GM18505 (cell line): ENCODE measurements around the gene MLF2.
"Not testable (repeated sequence)": the region's sequence is repeated elsewhere in the genome, so short reads cannot be mapped to it uniquely, and the experiment has no call there.

Experiments
- ATAC-seq: cut with Tn5 transposase; IDR thresholded peaks from one replicate; pipeline ENCODE4 v1.9.1; 2021; ENCODE audit not compliant: unreplicated experiment
- POLR2A ChIP-seq: IDR thresholded peaks from 4 replicates; pipeline ENCODE4 v1.6.1; 2011; ENCODE audit warnings: borderline replicate concordance; ENCODE audit not compliant: insufficient read depth, insufficient read length; ENCODE audit errors: extremely low read depth

Gene MLF2

DNA sequence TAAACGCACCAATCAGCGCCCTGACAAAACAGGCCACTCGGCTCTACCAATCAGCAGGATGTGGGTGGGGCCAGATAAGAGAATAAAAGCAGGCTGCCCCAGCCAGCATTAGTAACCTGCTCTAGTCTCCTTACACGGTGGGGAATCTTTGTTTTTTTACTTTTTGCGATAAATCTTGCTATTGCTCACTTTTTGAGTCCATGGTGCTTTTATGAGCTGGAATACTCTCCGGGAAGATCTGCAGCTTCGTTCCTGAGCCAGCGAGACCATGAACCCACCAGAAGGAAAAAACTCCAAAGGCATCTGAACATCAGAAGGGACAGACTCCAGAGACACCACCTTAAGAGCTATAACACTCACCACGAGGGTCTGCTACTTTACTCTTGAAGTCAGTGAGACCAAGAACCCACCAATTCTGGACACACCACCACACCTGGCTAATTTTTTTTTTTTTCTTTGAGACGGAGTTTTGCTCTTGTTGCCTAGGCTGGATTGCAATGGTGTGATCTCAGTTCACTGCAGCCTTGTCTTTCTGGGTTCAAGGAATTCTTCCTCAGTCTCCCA lies 36.0 kb downstream of the MLF2 start:
- ATAC-seq = no peak
- no peak for TF ChIP-seq POLR2A

DNA sequence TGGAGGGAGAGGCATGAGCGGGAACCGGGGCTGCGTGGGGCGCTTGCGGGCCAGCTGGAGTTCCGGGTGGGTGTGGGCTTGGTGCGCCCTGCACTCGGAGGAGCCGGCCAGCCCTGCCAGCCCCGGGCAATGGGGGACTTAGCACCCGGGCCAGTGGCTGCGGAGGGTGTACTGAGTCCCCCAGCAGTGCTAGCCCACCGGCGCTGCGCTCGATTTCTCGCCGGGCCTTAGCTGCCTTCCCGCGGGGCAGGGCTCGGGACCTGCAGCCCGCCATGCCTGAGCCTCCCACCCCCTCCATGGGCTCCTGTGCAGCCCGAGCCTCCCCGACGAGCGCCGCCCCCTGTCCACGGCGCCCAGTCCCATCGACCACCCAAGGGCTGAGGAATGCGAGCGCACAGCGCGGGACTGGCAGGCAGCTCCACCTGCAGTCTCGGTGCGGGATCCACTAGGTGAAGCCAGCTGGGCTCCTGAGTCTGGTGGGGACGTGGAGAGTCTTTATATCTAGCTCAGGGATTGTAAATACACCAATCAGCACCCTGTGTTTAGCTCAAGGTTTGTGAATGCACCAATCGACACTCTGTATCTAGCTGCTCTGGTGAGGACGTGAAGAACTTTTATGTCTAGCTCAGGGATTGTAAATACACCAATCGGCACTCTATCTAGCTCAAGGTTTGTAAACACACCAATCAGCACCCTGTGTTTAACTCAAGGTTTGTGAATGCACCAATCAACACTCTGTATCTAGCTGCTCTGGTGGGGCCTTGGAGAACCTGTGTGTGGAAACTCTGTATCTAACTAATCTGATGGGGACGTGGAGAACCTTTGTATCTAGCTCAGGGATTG lies 36.7 kb downstream of the MLF2 start:
- not testable (repeated sequence) for ATAC-seq

DNA sequence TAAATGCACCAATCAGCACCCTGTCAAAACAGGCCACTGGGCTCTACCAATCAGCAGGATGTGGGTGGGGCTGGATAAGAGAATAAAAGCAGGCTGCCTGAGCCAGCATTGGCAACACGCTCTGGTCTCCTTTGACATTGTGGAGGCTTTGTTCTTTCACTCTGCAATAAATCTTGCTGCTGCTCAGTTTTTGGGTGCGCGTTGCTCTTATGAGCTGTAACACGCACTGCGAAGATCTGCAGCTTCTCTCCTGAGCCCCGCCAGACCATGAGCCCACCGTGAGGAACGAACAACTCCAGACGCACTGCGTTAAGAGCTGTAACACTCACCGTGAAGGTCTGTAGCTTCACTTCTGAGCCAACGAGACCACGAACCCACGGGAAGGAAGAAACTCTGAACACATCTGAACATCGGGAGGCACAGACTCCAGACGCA lies 44.0 kb downstream of the MLF2 start:
- no peak for TF ChIP-seq POLR2A
- no peak for ATAC-seq

DNA sequence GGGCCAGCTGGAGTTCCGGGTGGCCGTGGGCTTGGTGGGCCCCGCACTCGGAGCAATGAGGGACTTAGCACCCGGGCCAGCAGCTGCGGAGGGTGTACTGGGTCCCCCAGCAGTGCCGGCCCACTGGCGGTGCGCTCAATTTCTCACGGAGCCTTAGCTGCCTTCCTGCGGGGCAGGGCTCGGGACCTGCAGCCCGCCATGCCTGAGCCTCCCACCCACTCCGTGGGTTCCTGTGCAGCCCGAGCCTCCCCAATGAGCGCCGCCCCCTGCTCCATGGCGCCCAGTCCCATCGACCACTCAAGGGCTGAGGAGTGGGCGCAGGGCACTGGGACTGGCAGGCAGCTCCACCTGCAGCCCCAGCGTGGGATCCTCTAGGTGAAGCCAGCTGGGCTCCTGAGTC lies 44.6 kb downstream of the MLF2 start:
- ATAC-seq = not testable (repeated sequence)

DNA sequence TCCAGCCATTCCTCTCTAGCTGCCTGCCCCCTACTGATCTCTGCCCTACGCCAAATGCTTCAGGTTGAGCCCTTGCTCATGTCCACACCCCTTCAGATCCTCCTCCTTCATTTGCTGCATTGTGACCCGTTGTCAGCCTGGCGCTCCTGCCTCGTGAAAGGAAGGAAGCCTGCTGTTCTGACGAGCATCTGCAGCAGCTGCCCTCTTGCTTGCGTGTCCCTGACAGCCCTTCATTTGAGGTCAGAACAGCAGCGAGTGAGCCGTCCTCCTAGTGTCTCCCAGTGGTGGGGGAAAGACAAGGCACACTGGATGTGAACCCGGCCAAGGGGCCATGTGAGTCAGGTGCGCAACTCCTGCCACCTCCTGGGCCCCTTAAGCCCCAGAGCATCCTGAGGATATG lies 49.3 kb downstream of the MLF2 start:
- TF ChIP-seq POLR2A = no peak
- ATAC-seq = no peak

DNA sequence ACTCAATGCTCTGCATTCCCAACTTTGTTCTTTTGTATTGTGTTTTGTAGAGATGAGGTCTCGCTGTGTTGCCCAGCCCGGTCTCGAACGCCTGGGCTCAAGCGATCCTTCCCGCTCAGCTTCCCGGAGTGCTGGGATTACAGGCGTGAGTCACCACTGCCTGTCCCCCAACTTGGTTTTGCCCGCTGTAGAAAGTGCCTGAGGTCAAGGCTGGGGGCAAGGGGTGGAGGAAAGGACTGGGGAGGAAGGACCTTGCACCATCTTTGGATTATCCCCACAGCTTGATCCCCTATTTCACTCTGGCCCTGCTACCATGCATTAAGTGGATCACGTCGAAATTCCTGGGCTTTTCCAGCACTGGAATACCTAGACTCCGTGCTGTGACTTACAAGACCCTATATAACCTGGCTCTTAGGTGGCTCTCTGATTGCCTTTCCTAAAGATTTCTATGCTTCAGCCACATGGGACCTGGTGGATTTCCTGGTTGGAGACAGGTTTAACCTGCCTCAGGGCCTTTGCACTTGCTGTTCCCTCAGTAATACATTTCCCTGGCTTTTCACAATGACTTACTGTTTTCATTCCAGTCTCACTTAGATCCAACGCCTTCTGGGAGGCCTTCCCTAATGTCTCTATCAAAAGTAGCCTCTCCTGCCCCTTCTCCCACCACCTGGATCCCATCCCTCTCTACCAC lies 51.7 kb downstream of the MLF2 start:
- no peak for ATAC-seq

DNA sequence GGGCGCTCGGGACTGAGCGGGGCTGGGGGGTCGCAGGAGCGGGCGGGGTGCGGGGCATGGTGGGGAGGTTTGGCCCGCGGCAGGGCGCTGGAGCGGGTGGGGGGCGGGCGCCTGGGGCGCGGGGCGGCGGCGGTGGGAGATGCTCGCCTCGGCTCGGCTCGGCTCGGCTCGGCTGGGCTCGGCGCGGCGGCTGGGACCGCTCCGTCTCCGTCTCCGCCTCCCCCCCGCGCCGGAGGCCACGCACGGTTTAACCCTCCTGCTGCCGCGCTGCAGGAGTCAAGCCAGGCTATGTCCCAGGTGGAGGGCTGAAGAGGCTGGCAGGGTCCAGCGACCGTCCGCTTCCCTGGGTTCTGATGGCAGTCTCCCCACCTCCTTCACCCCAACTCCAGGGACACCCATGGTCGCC lies 52.3 kb downstream of the MLF2 start, which contains the start of gene PIANP:
PIANP (minus strand) TSS at position 170 of the 406 bp plus-strand sequence. CDS start 2,754 bp downstream, outside the sequence.
- no peak for ATAC-seq
- no peak for TF ChIP-seq POLR2A

More for the DNA sequence above, 51.7 kb downstream of the MLF2 start:
- no peak for TF ChIP-seq POLR2A

DNA sequence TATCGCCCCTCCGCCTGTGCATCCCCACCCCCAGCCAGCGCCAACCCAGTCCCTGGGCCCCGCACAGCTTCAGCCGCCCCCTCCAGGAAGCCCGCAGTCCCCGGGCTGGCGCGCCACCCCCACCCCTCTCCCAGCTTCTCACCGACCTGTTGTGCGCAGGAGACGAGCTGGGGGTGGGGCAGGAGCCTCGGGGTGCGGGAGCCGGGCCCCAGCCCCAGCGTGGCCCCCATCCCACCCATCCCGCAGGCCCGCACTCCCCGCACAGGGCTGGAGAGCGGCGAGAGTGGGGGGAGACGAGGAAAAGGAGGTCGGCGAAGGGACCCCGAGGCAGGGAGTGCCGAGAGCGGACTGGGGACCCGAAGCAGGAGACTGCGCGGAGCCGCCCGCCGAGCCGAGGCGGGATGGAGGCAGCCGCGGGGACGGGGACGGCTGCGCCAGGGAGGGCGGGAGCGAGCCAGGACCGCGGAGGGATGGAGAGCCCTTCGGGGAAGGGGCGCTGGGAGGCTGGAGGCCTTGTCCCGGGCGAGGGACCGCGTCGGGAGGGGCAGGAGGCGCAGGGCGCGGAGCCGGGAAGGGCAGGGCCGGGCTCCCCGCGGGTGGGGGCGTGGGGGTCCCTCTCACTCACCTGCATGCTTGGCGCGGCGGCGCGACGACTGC lies 52.8 kb downstream of the MLF2 start:
- TF ChIP-seq POLR2A = no peak
- ATAC-seq = no peak

DNA sequence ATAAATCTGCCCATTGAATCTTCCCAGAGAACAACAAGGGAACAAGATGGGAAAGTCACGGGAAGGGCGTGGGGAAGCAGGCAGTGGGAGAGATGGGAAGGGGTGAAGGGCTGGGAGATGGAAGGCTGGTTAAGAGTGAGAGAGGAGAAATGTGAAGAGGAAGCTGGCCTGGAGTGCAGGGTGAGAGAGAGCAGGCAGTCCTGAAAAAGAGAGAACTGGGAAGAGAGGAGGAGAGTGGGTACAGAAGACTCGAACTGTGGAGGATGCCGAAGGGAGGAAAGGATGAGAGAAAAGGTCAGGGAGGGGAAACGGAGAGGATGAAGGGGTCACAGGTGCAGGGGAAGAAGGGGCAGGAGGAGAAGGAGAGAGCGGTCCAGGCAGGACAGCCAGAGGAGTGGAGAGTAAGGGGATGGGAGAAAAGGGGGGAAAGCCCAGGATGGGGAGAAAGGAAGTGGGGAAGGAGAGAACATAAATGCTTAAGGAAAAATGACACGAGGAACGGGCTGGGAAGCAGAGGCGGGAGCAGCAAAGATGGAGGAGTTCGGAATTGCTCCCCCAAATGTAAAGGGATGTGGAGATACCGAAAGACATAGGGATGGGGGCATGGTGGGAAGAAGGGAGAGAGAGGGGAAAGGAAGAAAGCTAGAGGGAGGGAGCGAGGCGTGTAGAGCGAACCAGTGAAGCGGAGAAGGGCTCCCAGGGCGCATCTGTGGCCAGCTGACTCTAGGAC lies 53.5 kb downstream of the MLF2 start:
- TF ChIP-seq POLR2A = no peak
- no peak for ATAC-seq

DNA sequence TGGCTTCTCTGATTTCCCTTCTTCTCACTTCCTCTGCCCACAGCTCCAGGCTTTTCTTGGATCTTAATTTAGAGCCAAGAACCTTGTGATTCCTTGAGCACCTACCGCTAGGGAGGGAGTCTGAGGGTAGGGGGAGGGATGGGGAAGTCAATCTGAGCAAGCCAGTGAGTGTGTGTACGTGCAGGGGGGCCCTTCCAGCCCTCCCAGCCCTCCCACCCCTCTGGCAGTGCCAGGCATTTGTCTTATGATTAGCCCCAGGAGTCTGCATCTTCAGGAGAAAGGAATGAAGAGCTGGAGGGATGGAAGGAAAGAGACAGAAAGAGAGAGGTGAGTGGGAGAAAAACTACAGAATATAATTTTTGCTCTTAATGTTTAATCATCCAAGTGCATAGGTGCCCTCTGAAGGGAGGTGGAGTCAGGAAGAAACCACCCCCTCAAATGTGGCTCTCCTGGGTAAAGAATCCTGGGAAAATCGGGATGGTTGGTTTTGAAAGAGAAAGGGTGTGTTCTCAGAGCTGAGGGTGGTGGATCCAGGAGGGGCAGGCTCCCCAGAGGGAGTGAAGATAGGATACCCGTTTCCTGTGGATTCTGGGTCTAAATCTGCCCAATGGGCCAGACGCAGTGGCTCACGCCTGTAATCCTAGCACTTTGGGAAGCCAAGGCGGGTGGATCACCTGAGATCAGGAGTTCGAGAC lies 54.4 kb downstream of the MLF2 start:
- ATAC-seq = no peak
- no peak for TF ChIP-seq POLR2A
